Stimulated activated CD4-positive, alpha-beta T cell treated with anti-CD3 and anti-CD28 coated beads, Interleukin-12 subunit alpha, Interleukin-12 subunit beta, amount 100 ng/mL, for 48 hours (primary cell): ENCODE measurements around the gene PARD3.
"Not testable (repeated sequence)": the region's sequence is repeated elsewhere in the genome, so short reads cannot be mapped to it uniquely, and the experiment has no call there.

Experiments used
- DNase-seq, 3 donors: peaks; one replicate each; pipeline ENCODE4 v3.0.0-alpha.2; 2020; ENCODE audit warnings: low read depth in 2 of 3, low spot score in 1 of 3

Gene PARD3

DNA sequence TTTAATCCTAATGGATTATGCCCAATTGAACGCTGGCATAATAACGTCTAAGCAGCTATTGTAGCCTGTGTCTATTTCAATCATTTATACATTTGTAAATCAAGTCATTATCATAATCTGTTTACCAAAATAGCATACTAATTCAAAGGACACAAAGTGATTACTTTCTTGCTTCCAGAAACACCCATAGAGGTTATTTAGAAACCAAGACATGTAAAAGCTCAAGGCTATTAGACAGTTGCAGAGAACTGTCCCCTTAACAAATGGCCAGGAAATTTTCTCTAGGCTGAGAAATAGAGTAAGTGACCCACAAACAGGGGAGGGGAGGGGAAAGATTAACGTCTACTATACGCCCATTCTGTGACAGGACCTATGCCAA is 455.7 kb downstream of the PARD3 start:
- DNase-seq = no peak

GRCh38 chr10:34358729-34359434 is 456.2 kb downstream of the PARD3 start:
- no peak for DNase-seq

GRCh38 chr10:34356463-34356862 is 458.6 kb downstream of the PARD3 start:
- no peak for DNase-seq

DNA sequence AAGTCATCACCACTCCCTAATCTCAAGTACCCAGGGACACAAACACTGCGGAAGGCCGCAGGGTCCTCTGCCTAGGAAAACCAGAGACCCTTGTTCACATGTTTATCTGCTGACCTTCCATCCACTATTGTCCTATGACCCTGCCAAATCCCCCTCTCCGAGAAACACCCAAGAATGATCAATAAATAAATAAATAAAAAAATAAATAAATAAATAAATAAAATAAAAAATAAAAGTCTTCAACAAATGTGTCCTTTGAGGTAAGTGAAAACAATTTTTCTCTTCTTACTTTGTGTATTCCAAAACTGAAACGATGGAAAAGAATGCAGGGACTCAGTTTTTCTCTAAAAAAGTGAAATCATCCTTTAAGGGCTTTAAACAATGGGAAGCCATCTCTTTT is 461.6 kb downstream of the PARD3 start:
- DNase-seq = not testable (repeated sequence)

GRCh38 chr10:34352599-34353204 is 462.4 kb downstream of the PARD3 start:
- not testable (repeated sequence) for DNase-seq

GRCh38 chr10:34351161-34351560 is 463.9 kb downstream of the PARD3 start:
- DNase-seq = no peak

- DNase-seq = no peak
These were observed 466.1 kb downstream of the PARD3 start for GRCh38 chr10:34348917-34349485.

GRCh38 chr10:34348021-34348420 is 467.1 kb downstream of the PARD3 start:
- no peak for DNase-seq

- DNase-seq = no peak
These were observed 468.0 kb downstream of the PARD3 start for GRCh38 chr10:34347131-34347530.

GRCh38 chr10:34346516-34347100 is 468.5 kb downstream of the PARD3 start:
- no peak for DNase-seq

DNA sequence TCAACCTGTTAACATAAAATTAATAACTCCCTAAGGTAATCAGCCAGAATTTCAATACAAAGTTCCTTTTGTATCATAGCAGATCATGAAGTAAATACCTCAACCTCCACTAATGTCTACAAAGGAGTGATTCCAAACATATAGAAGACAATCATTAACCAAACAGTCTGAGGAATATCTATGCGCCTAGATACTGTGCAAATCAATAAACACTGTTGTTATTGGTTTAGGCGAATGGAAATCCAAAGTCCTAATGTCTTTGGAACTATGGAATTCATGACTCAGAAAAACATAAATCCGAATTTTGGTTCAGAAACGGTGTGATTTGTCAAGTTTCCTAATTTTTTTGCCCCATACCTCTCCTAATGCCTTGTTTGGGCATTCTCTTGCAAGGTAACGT is 469.7 kb downstream of the PARD3 start:
- DNase-seq = no peak

GRCh38 chr10:34343764-34344163 is 471.3 kb downstream of the PARD3 start:
- no peak for DNase-seq

DNA sequence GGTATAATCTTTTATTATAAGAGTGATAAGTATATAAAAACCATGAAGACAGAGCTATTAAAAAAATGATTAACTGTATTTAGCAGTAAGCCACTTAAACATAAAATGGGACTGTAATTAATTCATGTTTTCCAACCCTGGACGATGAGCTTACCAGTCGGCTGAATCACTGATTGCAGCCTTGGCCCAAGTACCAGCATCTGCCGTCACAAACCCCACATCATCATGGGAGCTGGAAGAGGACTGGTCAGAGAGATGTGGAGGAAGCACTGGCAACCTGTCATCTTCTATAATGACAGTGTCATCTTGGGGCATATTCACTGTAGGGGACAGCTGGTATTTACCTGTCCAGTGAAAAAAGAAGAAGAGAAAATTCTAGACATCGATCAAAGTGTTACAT is 473.6 kb downstream of the PARD3 start:
- DNase-seq = no peak

- no peak for DNase-seq
These were observed 474.2 kb downstream of the PARD3 start for GRCh38 chr10:34340934-34341333.

DNA sequence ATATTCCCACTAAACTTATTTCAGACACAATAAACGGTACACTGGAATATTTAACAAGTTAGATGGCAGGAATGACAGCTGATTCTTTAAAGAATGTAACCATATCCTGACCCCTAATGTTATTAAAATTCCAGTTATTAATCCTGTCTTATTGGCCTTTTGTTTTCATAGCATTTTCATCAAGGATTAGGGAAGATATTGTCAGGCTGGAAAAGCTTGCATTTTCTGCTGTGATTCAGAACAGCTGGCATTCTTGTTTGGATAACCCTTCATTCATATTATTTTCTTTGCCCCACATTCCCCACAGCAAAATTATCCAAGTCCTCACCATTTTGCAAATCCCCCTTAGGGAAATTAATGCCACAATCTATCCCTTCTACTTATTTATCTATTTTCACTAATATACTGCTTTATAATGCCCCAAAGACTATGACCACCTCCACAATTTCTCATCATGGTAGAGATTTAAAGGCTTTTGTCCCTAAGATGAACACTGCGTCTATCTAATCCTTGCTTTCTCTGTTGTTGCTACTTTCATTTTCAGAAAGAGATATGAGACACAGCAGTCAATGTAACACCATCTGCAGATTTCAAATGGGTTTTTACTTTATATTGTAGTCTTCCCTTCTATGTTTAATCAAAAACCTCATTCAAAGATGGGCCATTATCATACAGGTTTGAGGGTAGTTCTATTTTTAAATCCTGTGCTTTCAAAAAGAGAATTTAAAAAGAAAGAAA is 475.1 kb downstream of the PARD3 start:
- no peak for DNase-seq

DNA sequence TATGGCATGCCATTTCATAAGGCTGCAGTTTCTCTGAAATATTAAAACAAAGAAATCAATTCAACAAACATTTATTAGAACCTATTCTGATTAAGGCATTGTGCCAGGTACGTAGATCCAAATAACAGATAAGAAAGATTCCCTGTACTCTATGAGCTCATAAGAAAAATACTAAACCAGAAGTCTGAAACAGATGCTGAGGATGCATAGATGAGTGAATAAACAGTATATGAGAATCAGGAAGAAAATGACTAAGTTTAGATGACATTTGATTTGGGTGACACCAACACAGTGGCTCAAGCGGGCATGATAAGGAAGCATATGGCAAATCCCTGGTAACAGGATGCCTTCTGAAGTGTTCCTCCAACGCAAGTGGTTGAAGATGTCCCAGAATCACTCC is 477.2 kb downstream of the PARD3 start:
- no peak for DNase-seq

- no peak for DNase-seq
These were observed 479.0 kb downstream of the PARD3 start for GRCh38 chr10:34335960-34336690.

DNA sequence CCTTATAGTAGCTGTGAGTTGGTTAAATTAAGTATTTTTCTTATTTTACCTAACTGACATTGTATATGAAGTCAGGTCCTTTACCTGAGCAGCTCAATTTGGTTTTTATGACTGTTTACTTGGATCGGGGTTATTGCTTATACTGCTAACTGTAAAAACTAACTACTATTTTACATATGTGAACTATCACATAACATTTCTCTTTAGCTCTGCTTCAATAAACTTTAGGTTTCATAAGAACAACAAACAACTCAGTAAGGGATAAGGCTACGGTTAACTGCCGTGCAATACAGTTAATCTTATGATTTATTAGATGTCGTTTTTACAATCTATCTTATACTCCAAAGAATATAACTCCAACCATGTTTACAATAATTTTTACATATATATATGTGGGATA is 480.2 kb downstream of the PARD3 start:
- DNase-seq = no peak

DNA sequence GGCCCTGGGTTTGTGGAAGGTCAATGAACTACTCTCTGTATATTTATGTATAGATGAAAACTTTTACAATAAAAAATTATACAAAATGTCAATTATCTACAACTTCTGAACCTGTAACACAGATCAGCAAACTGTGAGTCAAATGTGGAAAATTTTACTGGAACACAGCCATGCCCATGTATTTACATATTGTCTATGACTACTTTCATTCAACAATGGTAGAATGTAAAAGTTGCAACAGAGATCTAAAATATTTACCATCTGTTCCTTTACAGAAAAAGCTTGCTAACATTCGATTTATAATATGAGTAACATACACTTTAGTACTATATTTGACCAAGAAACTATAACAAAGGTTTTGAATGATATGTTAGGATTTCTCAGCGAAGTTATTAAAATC is 481.6 kb downstream of the PARD3 start:
- DNase-seq = no peak

GRCh38 chr10:34327184-34327583 is 487.9 kb downstream of the PARD3 start:
- no peak for DNase-seq

DNA sequence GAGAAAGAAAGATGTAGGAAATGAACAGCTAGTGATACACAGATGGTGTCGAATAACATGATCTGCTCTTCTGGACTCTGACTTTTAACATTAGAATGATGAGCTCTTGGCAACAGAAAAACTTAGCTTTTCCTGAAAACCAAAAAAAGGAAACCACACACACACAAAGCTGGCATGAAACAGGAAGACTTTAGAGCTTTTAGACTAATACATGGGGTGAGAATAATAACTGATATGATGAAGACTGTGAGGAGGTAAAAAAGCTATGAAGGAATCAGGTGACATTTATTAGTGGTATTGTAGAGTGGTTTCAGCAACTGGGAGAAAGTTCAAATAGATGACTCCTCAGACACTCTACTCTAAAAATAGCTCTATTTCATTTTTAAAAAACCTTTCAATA is 491.9 kb downstream of the PARD3 start:
- DNase-seq = no peak
